Measurements from ENCODE around the gene C12orf57. TPM values are rescaled to one million over a fixed set of nuclear protein-coding genes. Genes with fewer than 3 reads are reported as not detected.

C12orf57 gene
- total and polyA plus RNA-seq, 2 of the 13 experiments (the other 11 are each of a cell fraction or from before 2014, with no cell fraction given): 84.0 to 287 TPM

DNA sequence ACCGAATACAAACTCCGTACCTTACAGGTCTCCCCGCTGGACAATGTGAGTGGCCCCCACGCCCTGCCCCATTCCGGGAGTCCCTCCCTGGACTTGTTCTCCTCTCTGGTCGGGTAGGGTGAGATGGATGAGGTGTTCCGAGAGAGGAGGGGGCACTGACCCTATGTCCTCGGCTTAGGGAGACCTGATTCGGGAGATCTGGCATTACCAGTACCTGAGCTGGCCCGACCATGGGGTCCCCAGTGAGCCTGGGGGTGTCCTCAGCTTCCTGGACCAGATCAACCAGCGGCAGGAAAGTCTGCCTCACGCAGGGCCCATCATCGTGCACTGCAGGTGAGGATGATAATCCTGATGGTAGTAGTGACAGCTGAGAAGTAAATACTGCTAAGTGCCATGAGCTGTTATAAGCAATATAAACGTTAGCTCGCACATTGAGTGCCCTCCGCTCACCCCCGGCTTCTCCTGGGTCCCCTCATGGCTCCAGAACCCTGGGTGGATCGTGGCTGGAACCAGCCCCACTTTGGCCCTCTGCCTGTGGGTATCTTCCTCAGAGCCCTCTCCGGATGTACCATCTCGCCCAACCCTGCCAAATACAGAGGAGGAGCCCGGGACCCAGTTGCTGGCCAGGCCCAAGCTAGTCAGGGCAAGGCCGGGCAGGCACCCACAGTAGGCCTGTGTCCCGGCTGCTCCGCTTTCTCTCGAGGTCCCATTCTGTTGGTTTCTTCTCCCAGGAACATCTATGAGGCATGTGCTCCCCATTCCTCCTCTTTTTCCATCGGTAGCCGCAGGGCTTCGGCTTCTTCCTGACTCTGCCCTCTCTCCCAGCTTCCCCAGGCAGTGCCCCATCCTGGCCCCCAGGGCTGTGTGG is 14.2 kb downstream of the C12orf57 start:
- ChIA-PET CTCF (ENCODE audit: low intra/inter-chr PET ratio, low total read pairs) (no interaction called here), POLR2A (interaction anchor here (0.7 to 8.0 kb wide), 2 partner anchors 12 to 20 kb away, joined by 3 to 180 read pairs; partner anchors contain the start of genes C12orf57 and RNU7-1)
- TF ChIP-seq ZNF768 (CRISPR knock-in tag; IDR thresholded peaks at IDR 0.05) (no peak), ZKSCAN1 (IDR thresholded peaks at IDR 0.05; ENCODE audit: low read length) (no peak), ZSCAN29 (CRISPR knock-in tag; conservative IDR thresholded peaks at IDR 0.05) (no peak), ZMYM3 (CRISPR knock-in tag; IDR thresholded peaks at IDR 0.05) (no peak), ZNF766 (CRISPR knock-in tag; IDR thresholded peaks at IDR 0.05; ENCODE audit: borderline replicate concordance) (no peak), MYPOP (CRISPR knock-in tag; IDR thresholded peaks at IDR 0.05) (no peak), NFRKB (IDR thresholded peaks at IDR 0.05) (no peak), DPF2 (CRISPR knock-in tag; IDR thresholded peaks at IDR 0.05; ENCODE audit: borderline replicate concordance, low read depth) (no peak), SRY (CRISPR knock-in tag; IDR thresholded peaks at IDR 0.05) (no peak), ZNF563 (CRISPR knock-in tag; IDR thresholded peaks at IDR 0.05) (no peak), ZFP36L2 (CRISPR knock-in tag; IDR thresholded peaks at IDR 0.05) (no peak)
- TF ChIP-seq, protein P1, sequence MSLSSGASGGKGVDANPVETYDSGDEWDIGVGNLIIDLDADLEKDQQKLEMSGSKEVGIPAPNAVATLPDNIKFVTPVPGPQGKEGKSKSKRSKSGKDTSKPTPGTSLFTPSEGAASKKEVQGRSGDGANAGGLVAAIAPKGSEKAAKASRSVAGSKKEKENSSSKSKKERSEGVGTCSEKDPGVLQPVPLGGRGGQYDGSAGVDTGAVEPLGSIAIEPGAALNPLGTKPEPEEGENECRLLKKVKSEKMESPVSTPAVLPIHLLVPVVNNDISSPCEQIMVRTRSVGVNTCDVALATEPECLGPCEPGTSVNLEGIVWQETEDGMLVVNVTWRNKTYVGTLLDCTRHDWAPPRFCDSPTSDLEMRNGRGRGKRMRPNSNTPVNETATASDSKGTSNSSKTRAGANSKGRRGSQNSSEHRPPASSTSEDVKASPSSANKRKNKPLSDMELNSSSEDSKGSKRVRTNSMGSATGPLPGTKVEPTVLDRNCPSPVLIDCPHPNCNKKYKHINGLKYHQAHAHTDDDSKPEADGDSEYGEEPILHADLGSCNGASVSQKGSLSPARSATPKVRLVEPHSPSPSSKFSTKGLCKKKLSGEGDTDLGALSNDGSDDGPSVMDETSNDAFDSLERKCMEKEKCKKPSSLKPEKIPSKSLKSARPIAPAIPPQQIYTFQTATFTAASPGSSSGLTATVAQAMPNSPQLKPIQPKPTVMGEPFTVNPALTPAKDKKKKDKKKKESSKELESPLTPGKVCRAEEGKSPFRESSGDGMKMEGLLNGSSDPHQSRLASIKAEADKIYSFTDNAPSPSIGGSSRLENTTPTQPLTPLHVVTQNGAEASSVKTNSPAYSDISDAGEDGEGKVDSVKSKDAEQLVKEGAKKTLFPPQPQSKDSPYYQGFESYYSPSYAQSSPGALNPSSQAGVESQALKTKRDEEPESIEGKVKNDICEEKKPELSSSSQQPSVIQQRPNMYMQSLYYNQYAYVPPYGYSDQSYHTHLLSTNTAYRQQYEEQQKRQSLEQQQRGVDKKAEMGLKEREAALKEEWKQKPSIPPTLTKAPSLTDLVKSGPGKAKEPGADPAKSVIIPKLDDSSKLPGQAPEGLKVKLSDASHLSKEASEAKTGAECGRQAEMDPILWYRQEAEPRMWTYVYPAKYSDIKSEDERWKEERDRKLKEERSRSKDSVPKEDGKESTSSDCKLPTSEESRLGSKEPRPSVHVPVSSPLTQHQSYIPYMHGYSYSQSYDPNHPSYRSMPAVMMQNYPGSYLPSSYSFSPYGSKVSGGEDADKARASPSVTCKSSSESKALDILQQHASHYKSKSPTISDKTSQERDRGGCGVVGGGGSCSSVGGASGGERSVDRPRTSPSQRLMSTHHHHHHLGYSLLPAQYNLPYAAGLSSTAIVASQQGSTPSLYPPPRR (CRISPR knock-in tag; IDR thresholded peaks at IDR 0.05; ENCODE audit: borderline replicate concordance): no peak
- Histone ChIP-seq H3K36me3 (replicated peaks in 1 of 2; ENCODE audit: control insufficient read depth in 1 of 2, insufficient read depth in 2 of 2, low read length in 2 of 2) (no peaks in the 10 kb centered on the region; a peak in 1 of 5 replicates), H3K9ac (ENCODE audit: insufficient read depth, low read depth, low read length) (no peak overlapping the region), H3K79me2 (ENCODE audit: insufficient read depth, low read length) (no peaks in the 10 kb centered on the region), H3K4me3 (replicated peaks in 1 of 3; ENCODE audit: insufficient read depth in 1 of 3, low read depth in 2 of 3, low read length in 3 of 3) (no peak overlapping the region), H3K27me3 (ENCODE audit: control insufficient read depth in 1 of 2, insufficient read depth in 2 of 2, low read length in 2 of 2) (no peaks in the 10 kb centered on the region), H3K4me2 (ENCODE audit: low read depth, low read length) (no peak overlapping the region), H3K9me3 (ENCODE audit: low read length) (no peaks in the 10 kb centered on the region), H3K27ac (ENCODE audit: extremely low read length, insufficient read depth, low read length) (no peak overlapping the region), H2AFZ (ENCODE audit: low read length) (no peak overlapping the region), H4K20me1 (ENCODE audit: insufficient read depth, low read length) (no peaks in the 10 kb centered on the region), H3K4me1 (ENCODE audit: insufficient read depth, low read length) (peaks cover 25% of the 10 kb centered on the region)
- no TSS peak for BruUV-seq (replicated peaks)
- intact Hi-C loops (cut with micrococcal nuclease; ENCODE audit: unreplicated experiment) (no loop called here), in situ Hi-C loops (cut with HindIII; ENCODE audit: extremely low pct_ligation_motif_present, low pct_unique_long_range_greater_than_20kb) (no loop called here)
- WGBS (ENCODE audit: low lambda C conversion rate): 87% methylated on average over 25 of the region's 28 CpGs
- no peak for DNase-seq (ENCODE audit: low spot score)
- ATAC-seq: no peak
- FAIRE-seq: no peak
